Neutrophil (primary cell): Measurements from ENCODE around the gene CDKN2A.
A peak's percentile ranks its signal among the peaks of the same experiment; 100 is the strongest.

Experiments
- H3K27ac ChIP-seq: fragments of 200-600 bp; sonication (generic); 2 replicates; pipeline ENCODE4 v1.5.1; 2016; ENCODE audit warnings: mild to moderate bottlenecking, moderate library complexity
- H3K27me3 ChIP-seq: fragments of 200-600 bp; sonication (generic); 2 replicates; pipeline ENCODE4 v1.6.0; 2016; ENCODE audit warnings: mild to moderate bottlenecking
- H3K36me3 ChIP-seq: fragments of 200-600 bp; sonication (generic); 2 replicates; pipeline ENCODE4 v1.5.1; 2017
- H3K4me1 ChIP-seq, 2 experiments: fragments of 200-600 bp in 1 of 2; sonication (generic) in 1 of 2; 1 replicate in 1 of 2; 2 replicates in 1 of 2; pipeline versions ENCODE4 v1.5.1 to v1.6.1; 2013 to 2016; ENCODE audit warnings: low read depth in 1 of 2, low read length in 1 of 2, mild to moderate bottlenecking in 1 of 2, moderate library complexity in 1 of 2; ENCODE audit not compliant: control insufficient read depth in 1 of 2, insufficient read depth in 1 of 2
- H3K4me3 ChIP-seq, 2 experiments: fragments of 200-600 bp in 1 of 2; sonication (generic) in 1 of 2; 1 replicate in 1 of 2; 2 replicates in 1 of 2; pipeline ENCODE4 v1.5.1; 2013 to 2016; ENCODE audit warnings: low read depth in 1 of 2, low read length in 1 of 2, mild to moderate bottlenecking in 1 of 2, moderate library complexity in 1 of 2
- H3K9me3 ChIP-seq: fragments of 200-600 bp; sonication (generic); 2 replicates; pipeline ENCODE4 v1.5.1; 2016
- TF ChIP-seq, protein P1 (sequence below): fragments of 200-600 bp; sonication (generic); IDR thresholded peaks from 2 replicates; pipeline ENCODE4 v1.5.1; 2016; ENCODE audit warnings: antibody characterized with exemption

The CDKN2A gene

DNA sequence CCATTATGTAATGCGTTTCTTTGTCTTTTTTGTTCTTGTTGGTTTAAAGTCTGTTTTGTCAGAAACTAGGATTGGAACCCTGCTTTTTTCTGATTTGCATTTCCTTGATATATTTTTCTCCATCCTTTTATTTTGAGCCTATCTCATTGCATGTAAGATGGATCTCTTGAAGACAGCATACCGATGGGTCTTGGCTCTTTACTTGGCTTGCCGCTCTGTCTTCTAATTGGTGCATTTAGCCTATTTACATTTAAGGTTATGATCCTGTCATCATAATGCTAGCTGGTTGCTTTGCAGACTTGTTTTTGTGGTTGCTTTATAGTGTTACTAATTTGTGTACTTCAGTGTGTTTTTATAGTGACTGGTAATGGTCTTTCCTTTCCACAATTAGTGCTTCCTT lies 28.2 kb upstream of the CDKN2A start:
- Histone ChIP-seq H3K27ac (no peak overlapping the region), H3K27me3 (peaks cover 71% of the 10 kb centered on the region), H3K9me3 (no peaks in the 10 kb centered on the region), H3K4me3 (no peak overlapping the region), H3K36me3 (no peaks in the 10 kb centered on the region), H3K4me1 (no peaks in the 10 kb centered on the region)
- TF ChIP-seq, protein P1, sequence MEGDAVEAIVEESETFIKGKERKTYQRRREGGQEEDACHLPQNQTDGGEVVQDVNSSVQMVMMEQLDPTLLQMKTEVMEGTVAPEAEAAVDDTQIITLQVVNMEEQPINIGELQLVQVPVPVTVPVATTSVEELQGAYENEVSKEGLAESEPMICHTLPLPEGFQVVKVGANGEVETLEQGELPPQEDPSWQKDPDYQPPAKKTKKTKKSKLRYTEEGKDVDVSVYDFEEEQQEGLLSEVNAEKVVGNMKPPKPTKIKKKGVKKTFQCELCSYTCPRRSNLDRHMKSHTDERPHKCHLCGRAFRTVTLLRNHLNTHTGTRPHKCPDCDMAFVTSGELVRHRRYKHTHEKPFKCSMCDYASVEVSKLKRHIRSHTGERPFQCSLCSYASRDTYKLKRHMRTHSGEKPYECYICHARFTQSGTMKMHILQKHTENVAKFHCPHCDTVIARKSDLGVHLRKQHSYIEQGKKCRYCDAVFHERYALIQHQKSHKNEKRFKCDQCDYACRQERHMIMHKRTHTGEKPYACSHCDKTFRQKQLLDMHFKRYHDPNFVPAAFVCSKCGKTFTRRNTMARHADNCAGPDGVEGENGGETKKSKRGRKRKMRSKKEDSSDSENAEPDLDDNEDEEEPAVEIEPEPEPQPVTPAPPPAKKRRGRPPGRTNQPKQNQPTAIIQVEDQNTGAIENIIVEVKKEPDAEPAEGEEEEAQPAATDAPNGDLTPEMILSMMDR = no peak

DNA sequence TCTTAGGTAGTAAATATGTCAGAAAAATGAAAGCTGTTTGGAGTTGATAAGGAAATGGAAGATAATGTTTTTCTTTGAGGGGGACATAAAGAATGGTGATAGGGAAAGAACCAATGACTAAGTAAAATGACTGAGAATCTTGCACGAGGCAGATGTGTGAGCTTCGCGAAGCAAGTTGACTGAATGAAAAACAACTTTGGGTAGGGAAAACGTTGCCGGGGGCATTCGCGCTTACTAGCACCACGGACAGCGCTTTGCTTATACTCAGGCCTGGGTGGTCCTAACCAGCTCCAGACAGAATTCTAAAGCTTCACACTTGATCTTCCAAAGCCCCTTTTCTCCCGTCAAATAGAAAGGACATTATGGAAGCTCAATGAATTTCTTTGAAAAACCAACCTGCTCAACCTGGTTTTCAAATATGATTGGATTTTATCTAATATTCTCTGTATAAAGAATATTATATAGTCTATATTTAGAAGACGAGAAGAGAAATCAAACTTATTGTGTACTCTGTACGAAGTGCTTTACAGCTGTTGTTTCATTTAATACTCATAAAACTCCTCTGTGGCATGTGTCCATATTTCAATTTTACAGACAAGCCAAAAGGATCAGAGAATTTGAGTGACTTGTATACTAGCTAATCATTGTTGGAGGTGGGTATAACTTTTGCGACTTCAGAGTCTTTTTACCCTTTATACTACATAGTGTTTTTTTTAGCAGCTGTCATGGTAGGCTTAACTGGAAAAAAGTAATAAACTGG lies 16.9 kb upstream of the CDKN2A start:
- H3K27ac ChIP-seq = no peak overlapping the region
- peaks cover 82% of the 10 kb centered on the region for H3K27me3 ChIP-seq
- peaks cover 13% of the 10 kb centered on the region in 2 experiments for H3K4me1 ChIP-seq

DNA sequence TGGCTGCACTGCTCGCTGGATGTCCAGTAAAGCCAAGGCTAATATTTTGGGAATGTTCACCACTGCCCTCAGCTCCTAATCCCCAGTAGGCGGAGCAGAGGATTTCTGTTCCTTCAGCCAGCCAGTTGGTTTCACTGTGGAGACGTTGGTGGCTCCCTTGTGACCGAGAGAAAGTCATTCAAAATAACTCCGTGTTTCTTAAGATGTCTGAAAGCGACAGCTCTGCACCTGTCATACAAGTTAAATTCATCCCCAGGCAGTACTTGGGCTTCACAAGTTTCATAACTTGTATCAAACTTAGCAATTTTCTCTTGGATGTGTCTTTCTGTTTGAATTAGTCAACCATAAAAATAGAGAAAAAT lies 15.3 kb upstream of the CDKN2A start:
- Histone ChIP-seq H3K4me3 (peak overlapping the region; percentile 73 to 74), H3K27me3 (peaks cover 98% of the 10 kb centered on the region), H3K9me3 (no peaks in the 10 kb centered on the region), H3K27ac (no peak overlapping the region), H3K36me3 (no peaks in the 10 kb centered on the region), H3K4me1 (peaks cover 13% of the 10 kb centered on the region in 2 experiments)
- TF ChIP-seq, protein P1 = no peak

More for the DNA sequence above, 16.9 kb upstream of the CDKN2A start:
- no peak overlapping the region for H3K4me3 ChIP-seq
- TF ChIP-seq, protein P1 = no peak
- H3K9me3 ChIP-seq = no peaks in the 10 kb centered on the region
- H3K36me3 ChIP-seq = no peaks in the 10 kb centered on the region

DNA sequence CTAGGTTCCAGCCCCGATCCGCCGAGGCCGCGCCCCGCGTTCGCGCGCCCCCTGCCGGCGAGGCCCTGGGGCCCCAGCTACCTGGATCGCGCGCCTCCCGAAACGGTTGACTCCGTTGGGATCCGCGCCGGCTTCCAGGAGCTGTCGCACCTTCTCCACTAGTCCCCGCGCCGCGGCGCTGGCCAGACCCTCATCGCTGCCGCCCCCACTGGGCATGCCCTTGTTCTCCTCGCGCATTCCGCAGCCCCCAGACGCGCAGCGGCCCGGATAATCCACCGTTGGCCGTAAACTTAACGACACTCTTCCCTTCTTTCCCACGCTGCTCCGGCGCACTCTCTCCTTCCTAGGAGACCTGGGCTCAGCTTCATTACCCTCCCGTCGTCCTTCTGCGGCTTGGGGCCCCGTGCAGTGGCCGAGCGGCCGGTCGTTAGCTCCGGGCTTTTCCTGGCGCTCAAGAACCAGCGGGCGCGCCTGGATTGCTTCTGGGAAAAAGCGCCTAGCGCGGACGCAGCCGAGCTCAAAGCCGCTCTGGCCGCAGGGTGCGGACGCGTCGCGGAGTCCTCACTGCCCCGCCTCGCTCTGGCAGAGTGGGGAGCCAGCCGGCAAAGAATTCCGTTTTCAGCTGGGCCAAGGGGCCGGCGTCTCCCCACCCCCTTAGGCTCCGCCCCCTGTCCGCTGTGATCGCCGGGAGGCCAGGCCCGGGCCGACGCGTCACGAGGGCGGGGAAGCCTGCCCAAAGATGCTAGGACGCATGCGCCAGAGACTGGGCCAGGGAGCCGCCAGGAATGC lies 14.7 kb upstream of the CDKN2A start, which contains the start of gene CDKN2B:
TSS of gene CDKN2B (minus strand) at position 589 of the 789 bp plus-strand sequence. CDS start at position 237, 352 bp downstream.
- Histone ChIP-seq H3K4me3 (peak within 1 kb of the TSS; percentile 73 to 74), H3K4me1 (peaks cover 13% of the 10 kb centered on the region in 2 experiments), H3K27ac (no peak within 1 kb of the TSS), H3K36me3 (no peaks in the 10 kb centered on the region), H3K27me3 (peaks cover 100% of the 10 kb centered on the region), H3K9me3 (no peaks in the 10 kb centered on the region)
- TF ChIP-seq, protein P1 = peak; percentile 75

DNA sequence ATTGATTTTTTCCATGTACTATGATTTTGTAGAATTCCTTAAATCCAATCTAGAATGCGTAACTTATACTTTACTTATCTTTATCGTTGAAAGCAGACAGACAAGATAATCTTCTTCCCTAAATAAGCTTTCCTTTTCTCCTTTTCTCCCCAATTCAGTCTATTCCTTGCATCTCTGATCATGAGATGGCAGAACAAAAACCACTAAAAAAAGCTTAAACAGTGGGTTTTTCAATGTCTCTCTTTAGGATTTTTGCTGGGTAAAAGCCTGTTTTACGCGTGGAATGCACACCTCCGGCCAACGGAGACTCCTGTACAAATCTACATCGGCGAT lies 14.2 kb upstream of the CDKN2A start:
- Histone ChIP-seq H3K4me1 (peaks cover 13% of the 10 kb centered on the region in 2 experiments), H3K9me3 (no peaks in the 10 kb centered on the region), H3K36me3 (no peaks in the 10 kb centered on the region), H3K27me3 (peaks cover 100% of the 10 kb centered on the region), H3K4me3 (peak overlapping the region; percentile 73 to 74), H3K27ac (no peak overlapping the region)
- TF ChIP-seq, protein P1 = no peak
